Body of pancreas (tissue), 4 donors: ENCODE measurements around the gene DOCK2. TPM values are rescaled to one million over a fixed set of nuclear protein-coding genes. Genes with fewer than 3 reads are reported as not detected.

Experiments
- ATAC-seq: fragments of 150-250 bp; one replicate; pipeline ENCODE4 v1.9.1; 2016
- DNase-seq, 4 donors: peaks; one replicate each; pipeline ENCODE4 v3.0.0-alpha.2; 2019
- H3K27ac ChIP-seq, 4 donors: fragments of 200-600 bp; sonication (generic); 1 replicate in 3 of 4; 2 replicates in 1 of 4; pipeline versions ENCODE4 v1.5.1 to v1.6.1; 2016 to 2019; ENCODE audit warnings: mild to moderate bottlenecking in 1 of 4, mixed read lengths in 1 of 4, moderate library complexity in 1 of 4
- H3K27me3 ChIP-seq, 2 donors: fragments of 200-600 bp; sonication (generic); one replicate each; pipeline ENCODE4 v1.6.0; 2016; ENCODE audit warnings: mild to moderate bottlenecking in 1 of 2
- H3K36me3 ChIP-seq, 2 donors: fragments of 200-600 bp; sonication (generic); replicated peaks in 1 of 2; 2 replicates each; pipeline ENCODE4 v1.5.1; 2016; ENCODE audit warnings: low read depth in 2 of 2; ENCODE audit not compliant: insufficient read depth in 1 of 2
- H3K4me1 ChIP-seq: fragments of 200-600 bp; sonication (generic); one replicate; pipeline ENCODE4 v1.6.0; 2016
- H3K4me3 ChIP-seq, 2 donors: fragments of 200-600 bp; sonication (generic); 1 replicate in 1 of 2; 2 replicates in 1 of 2; pipeline ENCODE4 v1.5.1; 2016 to 2019
- H3K9me3 ChIP-seq, 3 donors: fragments of 200-600 bp; sonication (generic); 1 replicate in 2 of 3; 2 replicates in 1 of 3; pipeline ENCODE4 v1.5.1; 2016
- POLR2A ChIP-seq, 3 donors: fragments of 450-650 bp; IDR thresholded peaks; one replicate each; pipeline ENCODE4 v1.6.1; 2016; ENCODE audit warnings: antibody characterized with exemption in 3 of 3, mild to moderate bottlenecking in 2 of 3
- WGBS, 2 donors: methylation state at CpG; one replicate each; pipeline ENCODE4 v1.1.5; 2017; 5-methylcytosine and 5-hydroxymethylcytosine counted together
- intact Hi-C: fragments of 100-400 bp; cut with DNase I; formaldehyde crosslinking; loops from one replicate; pipeline ENCODE4 v1.15.1; 2023
- total RNA-seq, 2 donors: library from RNA; depleted of rRNA; stranded (reverse); fragments of >200 nt; gene quantifications; one replicate each; pipeline ENCODE4 v1.1.0, GENCODE V29; 2016
- TF ChIP-seq, protein P1 (sequence below), 7 experiments: fragments of 450-650 bp in 4 of 7; fragments of 200-600 bp in 3 of 7; sonication (generic) in 3 of 7; IDR thresholded peaks; one replicate each; pipeline ENCODE4 v1.5.1; 2016 to 2019; ENCODE audit warnings: antibody characterized with exemption in 7 of 7

The DOCK2 gene
- total RNA-seq, 2 donors from 2014 or later: 3.1 to 7.6 TPM

DNA sequence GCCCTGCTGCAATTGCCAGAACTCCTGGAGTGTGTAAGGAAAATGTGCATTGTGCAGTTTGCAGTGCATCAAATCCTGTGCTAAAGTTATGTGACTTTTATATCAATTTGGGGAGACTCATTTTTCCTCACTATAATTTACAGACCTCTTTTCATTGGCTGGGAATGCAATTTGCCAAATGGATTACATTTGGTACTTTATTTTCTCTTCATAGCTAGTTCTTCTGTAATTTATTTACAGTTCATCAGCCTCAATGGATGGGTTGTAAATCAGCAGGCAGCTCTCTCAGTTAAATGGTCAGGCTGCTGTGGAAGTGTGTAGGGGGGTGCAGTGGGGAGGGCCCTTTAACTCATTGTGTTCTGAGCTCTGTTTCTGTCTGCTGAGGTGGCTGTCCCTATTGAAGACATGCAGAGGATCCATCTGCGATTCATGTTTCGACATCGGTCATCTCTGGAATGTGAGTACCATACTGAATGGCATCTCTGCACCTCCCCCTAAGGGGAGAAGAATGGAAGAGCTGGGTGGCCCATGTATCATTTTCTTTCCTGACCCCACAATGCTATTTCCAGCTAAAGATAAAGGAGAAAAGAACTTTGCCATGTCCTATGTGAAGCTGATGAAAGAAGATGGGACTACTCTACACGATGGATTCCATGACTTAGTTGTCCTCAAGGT, 74.6 kb downstream of the DOCK2 start:
- H3K27ac ChIP-seq: no peak overlapping the region
- no peaks in the 10 kb centered on the region for H3K27me3 ChIP-seq
- TF ChIP-seq, protein P1, sequence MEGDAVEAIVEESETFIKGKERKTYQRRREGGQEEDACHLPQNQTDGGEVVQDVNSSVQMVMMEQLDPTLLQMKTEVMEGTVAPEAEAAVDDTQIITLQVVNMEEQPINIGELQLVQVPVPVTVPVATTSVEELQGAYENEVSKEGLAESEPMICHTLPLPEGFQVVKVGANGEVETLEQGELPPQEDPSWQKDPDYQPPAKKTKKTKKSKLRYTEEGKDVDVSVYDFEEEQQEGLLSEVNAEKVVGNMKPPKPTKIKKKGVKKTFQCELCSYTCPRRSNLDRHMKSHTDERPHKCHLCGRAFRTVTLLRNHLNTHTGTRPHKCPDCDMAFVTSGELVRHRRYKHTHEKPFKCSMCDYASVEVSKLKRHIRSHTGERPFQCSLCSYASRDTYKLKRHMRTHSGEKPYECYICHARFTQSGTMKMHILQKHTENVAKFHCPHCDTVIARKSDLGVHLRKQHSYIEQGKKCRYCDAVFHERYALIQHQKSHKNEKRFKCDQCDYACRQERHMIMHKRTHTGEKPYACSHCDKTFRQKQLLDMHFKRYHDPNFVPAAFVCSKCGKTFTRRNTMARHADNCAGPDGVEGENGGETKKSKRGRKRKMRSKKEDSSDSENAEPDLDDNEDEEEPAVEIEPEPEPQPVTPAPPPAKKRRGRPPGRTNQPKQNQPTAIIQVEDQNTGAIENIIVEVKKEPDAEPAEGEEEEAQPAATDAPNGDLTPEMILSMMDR (IDR thresholded peaks at IDR 0.05): no peak
- TF ChIP-seq POLR2A (IDR thresholded peaks at IDR 0.05): no peak
- ATAC-seq (no peak), DNase-seq (no peak)
- no peaks in the 10 kb centered on the region for H3K4me1 ChIP-seq
- no peaks in the 10 kb centered on the region for H3K9me3 ChIP-seq
- WGBS, 2 donors: 82 to 83% methylated on average over 4 of the region's 4 CpGs
- intact Hi-C loops: no loop called here
- no peaks in the 10 kb centered on the region for H3K36me3 ChIP-seq
- no peak overlapping the region for H3K4me3 ChIP-seq

DNA sequence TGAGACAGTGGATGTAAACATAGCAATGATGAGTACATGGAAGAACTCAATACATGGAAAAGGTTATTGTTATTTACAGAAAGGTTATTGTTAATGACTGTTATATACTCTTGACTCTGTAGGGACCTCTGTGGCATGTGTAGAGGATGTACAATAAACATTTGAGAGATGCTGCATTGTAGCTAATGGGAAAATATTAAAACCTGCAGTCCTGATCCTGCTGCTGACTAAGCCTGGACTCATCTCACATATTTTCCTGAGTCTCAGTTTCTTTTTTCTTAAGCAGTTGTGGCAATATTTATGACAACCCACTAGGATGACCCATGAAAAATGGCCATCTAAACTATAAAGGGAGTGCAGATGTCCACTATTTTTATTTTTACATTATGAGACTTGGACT, 75.4 kb downstream of the DOCK2 start:
- ATAC-seq: no peak
- H3K27ac ChIP-seq: no peak overlapping the region
- no peak for DNase-seq

DNA sequence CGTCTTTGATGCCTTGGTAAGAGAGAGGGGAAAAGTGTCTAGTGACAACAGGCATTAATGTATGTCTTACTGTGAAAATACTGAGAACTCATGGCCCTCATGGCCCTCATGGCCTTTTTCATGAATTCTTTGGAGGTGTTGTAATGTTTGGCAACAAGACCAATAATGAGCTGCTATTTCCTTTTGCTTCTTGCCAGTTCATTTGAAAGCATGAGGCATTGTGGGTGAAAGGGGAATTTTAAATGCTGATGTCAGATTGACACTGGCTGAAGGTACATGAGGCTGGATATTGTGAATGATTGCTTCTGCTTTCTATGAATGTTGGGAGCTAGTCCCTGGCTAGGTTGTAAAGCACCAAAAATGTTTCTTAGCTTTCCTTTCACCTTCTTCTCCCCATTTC, 79.2 kb downstream of the DOCK2 start:
- TF ChIP-seq, protein P1 (IDR thresholded peaks at IDR 0.05): no peak
- no peak for TF ChIP-seq POLR2A (IDR thresholded peaks at IDR 0.05)
- intact Hi-C loops: no loop called here
- Histone ChIP-seq H3K27me3 (no peaks in the 10 kb centered on the region), H3K4me3 (no peak overlapping the region), H3K4me1 (no peaks in the 10 kb centered on the region), H3K27ac (no peak overlapping the region), H3K36me3 (no peaks in the 10 kb centered on the region), H3K9me3 (no peaks in the 10 kb centered on the region)
- ATAC-seq (peak; percentile 27), DNase-seq (no peak)
- 38 to 42% methylated on average over 1 of the region's 1 CpG for WGBS, 2 donors

More for the DNA sequence above, 75.4 kb downstream of the DOCK2 start:
- H3K27me3 ChIP-seq: no peaks in the 10 kb centered on the region
- H3K4me3 ChIP-seq: no peak overlapping the region
- no peak for TF ChIP-seq POLR2A (IDR thresholded peaks at IDR 0.05)
- TF ChIP-seq, protein P1 (IDR thresholded peaks at IDR 0.05): no peak
- H3K36me3 ChIP-seq: no peaks in the 10 kb centered on the region
- H3K4me1 ChIP-seq: no peaks in the 10 kb centered on the region
- no peaks in the 10 kb centered on the region for H3K9me3 ChIP-seq
- intact Hi-C loops: no loop called here

DNA sequence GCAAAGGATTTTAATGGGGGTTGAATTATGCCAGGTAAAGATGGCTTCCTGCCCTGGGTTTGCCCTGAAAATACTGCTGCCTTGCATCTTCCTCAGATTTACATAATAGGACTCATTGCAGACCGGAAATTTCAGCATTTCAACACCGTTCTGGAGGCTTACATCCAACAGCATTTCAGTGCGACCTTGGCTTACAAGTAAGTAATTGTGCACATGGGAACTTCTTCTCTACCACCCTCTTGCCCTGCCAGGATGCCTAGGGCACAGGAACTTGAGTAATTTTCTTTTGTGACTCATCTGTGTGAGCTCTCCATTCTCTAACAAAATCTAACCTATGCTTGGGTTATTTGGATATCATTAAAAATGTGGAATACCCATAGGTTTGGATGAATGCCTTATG, 80.2 kb downstream of the DOCK2 start:
- no peak overlapping the region for H3K27ac ChIP-seq
- no peak for ATAC-seq
- TF ChIP-seq POLR2A (IDR thresholded peaks at IDR 0.05): no peak
- TF ChIP-seq, protein P1 (IDR thresholded peaks at IDR 0.05): no peak

More for the DNA sequence above, 80.2 kb downstream of the DOCK2 start:
- Histone ChIP-seq H3K4me1 (no peaks in the 10 kb centered on the region), H3K9me3 (no peaks in the 10 kb centered on the region), H3K27me3 (no peaks in the 10 kb centered on the region), H3K36me3 (no peaks in the 10 kb centered on the region), H3K4me3 (no peak overlapping the region)
- intact Hi-C loops: no loop called here
- WGBS, 2 donors: 32 to 57% methylated on average over 3 of the region's 3 CpGs
- DNase-seq: no peak
